Measurements from ENCODE around the gene LHFPL2. TPM values are rescaled to one million over a fixed set of nuclear protein-coding genes. Genes with fewer than 3 reads are reported as not detected.

The LHFPL2 gene
- total RNA-seq, 1 donor from 2014 or later, result 42.1 TPM

DNA sequence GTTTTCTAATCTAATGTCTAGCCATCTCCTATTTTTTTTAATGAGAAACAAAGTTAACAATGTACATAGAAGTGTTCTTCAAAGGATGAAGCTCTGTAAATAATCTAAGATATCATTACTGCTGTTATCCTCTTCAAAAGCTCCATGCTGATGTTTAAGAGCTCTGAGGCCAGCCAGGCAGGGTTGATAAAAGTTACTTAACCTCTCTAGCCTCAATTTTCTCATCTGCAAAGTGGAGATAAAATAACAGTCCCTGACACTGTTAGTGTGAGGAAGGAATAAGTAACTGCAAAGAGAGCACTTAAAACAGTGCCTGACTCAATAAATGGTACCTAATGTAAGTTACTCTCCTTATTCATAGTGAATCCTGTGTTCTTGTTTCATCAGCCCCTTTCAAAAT is 60.1 kb downstream of the LHFPL2 start:
- H3K4me1 Mint-ChIP-seq, result peaks cover 26% of the 10 kb centered on the region

DNA sequence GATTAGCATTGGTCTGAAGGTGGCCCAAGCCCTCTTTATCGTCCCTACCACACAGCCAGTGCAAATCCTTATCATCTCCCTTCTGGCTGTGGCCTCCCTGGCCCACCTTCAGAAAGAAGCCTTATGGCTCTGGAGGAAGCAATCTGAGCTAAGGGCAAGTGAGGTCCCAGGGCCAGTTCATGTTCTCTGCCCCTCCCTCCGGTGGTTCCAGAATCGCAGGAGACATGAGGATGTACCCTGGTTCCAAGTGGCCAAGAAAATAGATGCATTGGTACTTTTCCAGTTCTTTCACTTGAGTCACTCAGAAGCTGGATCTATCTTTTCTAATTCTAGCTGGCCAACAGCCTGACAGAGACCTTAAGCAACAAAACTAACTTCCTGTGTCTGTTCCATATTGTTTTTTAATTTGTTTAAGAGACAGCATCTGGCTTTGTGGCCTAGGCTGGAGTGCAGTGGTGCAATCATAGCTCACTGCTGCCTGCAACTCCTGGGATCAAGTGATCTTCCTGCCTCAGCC is 60.7 kb downstream of the LHFPL2 start:
- Mint-ChIP-seq H3K27me3 (ENCODE audit: low read depth) (no peaks in the 10 kb centered on the region), H3K27ac (peak overlapping the region; percentile 48), H3K4me1 (peaks cover 20% of the 10 kb centered on the region), H3K36me3 (peaks cover 17% of the 10 kb centered on the region), H3K9me3 (peaks cover 10% of the 10 kb centered on the region), H3K4me3 (no peak overlapping the region)
- TF ChIP-seq, protein P1, sequence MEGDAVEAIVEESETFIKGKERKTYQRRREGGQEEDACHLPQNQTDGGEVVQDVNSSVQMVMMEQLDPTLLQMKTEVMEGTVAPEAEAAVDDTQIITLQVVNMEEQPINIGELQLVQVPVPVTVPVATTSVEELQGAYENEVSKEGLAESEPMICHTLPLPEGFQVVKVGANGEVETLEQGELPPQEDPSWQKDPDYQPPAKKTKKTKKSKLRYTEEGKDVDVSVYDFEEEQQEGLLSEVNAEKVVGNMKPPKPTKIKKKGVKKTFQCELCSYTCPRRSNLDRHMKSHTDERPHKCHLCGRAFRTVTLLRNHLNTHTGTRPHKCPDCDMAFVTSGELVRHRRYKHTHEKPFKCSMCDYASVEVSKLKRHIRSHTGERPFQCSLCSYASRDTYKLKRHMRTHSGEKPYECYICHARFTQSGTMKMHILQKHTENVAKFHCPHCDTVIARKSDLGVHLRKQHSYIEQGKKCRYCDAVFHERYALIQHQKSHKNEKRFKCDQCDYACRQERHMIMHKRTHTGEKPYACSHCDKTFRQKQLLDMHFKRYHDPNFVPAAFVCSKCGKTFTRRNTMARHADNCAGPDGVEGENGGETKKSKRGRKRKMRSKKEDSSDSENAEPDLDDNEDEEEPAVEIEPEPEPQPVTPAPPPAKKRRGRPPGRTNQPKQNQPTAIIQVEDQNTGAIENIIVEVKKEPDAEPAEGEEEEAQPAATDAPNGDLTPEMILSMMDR (IDR thresholded peaks at IDR 0.05; ENCODE audit: unreplicated experiment), result no peak
- no peak for DNase-seq (ENCODE audit: low spot score in 2 of 2, unreplicated experiment in 2 of 2)

More for the DNA sequence above, 60.1 kb downstream of the LHFPL2 start:
- no peak overlapping the region for H3K4me3 Mint-ChIP-seq
- TF ChIP-seq, protein P1 (IDR thresholded peaks at IDR 0.05; ENCODE audit: unreplicated experiment), result no peak
- H3K36me3 Mint-ChIP-seq, result peaks cover 16% of the 10 kb centered on the region
- H3K9me3 Mint-ChIP-seq, result peaks cover 10% of the 10 kb centered on the region
- no peak overlapping the region for H3K27ac Mint-ChIP-seq
- no peaks in the 10 kb centered on the region for H3K27me3 Mint-ChIP-seq (ENCODE audit: low read depth)
- DNase-seq (ENCODE audit: low spot score in 2 of 2, unreplicated experiment in 2 of 2), result no peak

DNA sequence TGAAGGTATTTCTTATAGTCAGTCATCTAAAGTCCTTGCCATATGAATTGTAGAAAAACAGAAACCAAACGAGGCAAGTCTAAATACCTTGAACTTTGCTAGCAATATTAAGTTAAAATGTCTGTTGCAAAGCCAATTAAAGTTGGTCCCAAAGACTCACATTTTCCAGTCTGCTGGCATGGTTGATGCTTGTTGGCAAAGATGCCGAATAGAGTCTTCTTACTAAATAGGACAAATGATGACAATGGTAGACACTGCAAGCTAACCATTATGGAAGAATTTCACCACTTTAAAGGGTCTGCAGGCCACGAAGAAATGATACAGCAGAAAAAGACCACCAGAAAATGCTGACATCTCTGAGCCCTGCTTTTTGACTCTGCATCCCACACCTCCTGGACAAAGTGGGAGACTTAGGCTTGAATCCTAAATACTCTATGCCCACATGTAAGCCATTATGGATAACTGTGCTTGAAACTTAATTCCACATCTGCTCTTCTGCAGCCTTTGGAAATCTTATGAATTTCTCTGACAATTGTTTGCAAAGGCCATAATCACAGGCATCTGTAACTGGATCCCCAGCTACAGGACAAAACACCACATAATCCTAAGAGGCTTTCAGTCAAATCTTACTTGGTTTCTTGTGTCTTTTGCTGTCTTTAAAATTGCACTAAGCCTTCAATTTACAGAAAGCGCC is 61.3 kb downstream of the LHFPL2 start:
- Mint-ChIP-seq H3K36me3 (peaks cover 21% of the 10 kb centered on the region), H3K27ac (peak overlapping the region; percentile 48), H3K27me3 (ENCODE audit: low read depth) (no peaks in the 10 kb centered on the region), H3K9me3 (peaks cover 14% of the 10 kb centered on the region), H3K4me3 (no peak overlapping the region), H3K4me1 (peaks cover 14% of the 10 kb centered on the region)
- TF ChIP-seq, protein P1 (IDR thresholded peaks at IDR 0.05; ENCODE audit: unreplicated experiment), result no peak
- no peak for DNase-seq (ENCODE audit: low spot score in 2 of 2, unreplicated experiment in 2 of 2)

DNA sequence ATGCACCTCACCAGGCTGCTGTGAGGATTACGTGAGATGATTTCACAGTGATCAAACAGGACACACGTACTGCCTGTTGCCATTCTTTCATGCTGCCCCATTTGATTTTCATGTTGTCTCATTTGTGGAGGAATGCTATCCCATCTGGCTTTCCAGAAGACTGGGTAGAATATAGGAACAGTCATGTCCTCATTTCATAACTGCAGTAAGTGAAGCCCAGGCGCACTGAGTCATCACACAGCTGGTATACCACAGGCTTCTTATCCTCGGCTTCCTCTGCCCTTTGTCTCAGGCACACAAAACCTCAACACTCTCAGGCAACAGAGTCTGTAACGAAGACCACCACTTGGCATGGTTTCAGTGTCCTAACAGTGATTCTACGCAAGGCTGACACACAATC is 62.3 kb downstream of the LHFPL2 start:
- Mint-ChIP-seq H3K9me3 (peaks cover 18% of the 10 kb centered on the region), H3K4me3 (no peak overlapping the region), H3K27ac (no peak overlapping the region), H3K36me3 (peaks cover 24% of the 10 kb centered on the region), H3K4me1 (peaks cover 4% of the 10 kb centered on the region), H3K27me3 (ENCODE audit: low read depth) (no peaks in the 10 kb centered on the region)
- no peak for DNase-seq (ENCODE audit: low spot score in 2 of 2, unreplicated experiment in 2 of 2)
- TF ChIP-seq, protein P1 (IDR thresholded peaks at IDR 0.05; ENCODE audit: unreplicated experiment), result no peak

DNA sequence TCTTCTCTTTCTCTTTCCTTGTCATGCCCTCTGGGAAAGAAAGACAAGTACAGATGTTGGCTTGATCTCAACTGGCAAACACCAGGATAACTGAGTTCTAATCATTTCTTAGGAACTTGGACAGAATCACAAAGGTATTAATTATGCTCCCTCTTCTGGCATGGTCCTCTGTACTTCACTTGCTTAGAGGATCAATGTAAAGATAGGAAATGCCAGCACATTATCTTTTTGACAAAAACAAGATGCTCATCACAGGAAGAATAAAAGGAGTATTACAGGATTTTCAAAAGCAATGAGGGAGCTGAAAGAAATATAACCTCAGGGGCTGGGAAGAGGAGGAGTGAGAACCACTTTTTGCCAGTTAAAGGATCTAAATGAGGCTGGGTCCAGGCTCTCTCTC is 70.6 kb downstream of the LHFPL2 start:
- peaks cover 8% of the 10 kb centered on the region for H3K9me3 Mint-ChIP-seq
- H3K4me1 Mint-ChIP-seq, result peaks cover 34% of the 10 kb centered on the region
- no peak overlapping the region for H3K4me3 Mint-ChIP-seq
- H3K27me3 Mint-ChIP-seq (ENCODE audit: low read depth), result no peaks in the 10 kb centered on the region
- H3K27ac Mint-ChIP-seq, result peak overlapping the region; percentile 54
- DNase-seq (ENCODE audit: low spot score in 2 of 2, unreplicated experiment in 2 of 2), result no peak
- TF ChIP-seq, protein P1 (IDR thresholded peaks at IDR 0.05; ENCODE audit: unreplicated experiment), result no peak
- H3K36me3 Mint-ChIP-seq, result peaks cover 14% of the 10 kb centered on the region

Measured in mesothelial cell of epicardium (in vitro differentiated cells).